HG03575 (cell line): ENCODE data around the gene DDX1.
"Not testable (repeated sequence)": the region's sequence is repeated elsewhere in the genome, so short reads cannot be mapped to it uniquely, and the experiment has no call there.

Experiments
- ATAC-seq: cut with Tn5 transposase; IDR thresholded peaks from one replicate; pipeline ENCODE4 v1.9.1; 2021; ENCODE audit not compliant: unreplicated experiment, insufficient number of reproducible peaks, low FRiP score; ENCODE audit errors: extremely low read depth

Gene DDX1

GRCh38 chr2:15613736-15614429 is 22.2 kb downstream of the DDX1 start:
- ATAC-seq = no peak

GRCh38 chr2:15614545-15615300 is 23.1 kb downstream of the DDX1 start:
- no peak for ATAC-seq

DNA sequence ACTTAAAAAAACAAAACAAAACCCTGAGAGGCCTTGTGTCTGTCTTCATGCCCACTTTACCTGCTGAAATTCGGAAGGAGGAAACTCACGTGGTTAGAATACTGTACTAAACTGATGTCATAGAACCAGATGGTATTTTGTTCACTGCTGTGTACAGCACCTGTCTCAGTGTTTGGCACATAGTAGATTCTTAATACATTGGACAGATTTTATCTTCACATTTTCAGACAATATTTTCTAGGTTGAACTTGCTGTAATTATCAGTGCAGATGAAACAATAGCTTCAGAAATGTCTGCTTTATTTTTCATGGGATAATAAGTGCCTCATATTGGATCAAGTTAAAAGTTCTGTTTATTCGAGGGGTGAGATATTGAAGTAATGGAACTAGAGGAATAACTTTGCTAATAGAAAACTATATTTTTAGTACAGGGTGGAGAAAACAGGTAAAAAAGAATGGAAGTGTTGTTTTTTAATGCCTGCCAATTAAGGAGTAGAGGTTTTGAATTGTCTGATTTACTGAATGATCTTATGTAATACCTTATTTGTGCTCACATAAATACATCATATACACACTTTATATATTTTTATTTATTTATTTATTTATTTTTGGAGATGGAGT is 23.7 kb downstream of the DDX1 start:
- no peak for ATAC-seq

DNA sequence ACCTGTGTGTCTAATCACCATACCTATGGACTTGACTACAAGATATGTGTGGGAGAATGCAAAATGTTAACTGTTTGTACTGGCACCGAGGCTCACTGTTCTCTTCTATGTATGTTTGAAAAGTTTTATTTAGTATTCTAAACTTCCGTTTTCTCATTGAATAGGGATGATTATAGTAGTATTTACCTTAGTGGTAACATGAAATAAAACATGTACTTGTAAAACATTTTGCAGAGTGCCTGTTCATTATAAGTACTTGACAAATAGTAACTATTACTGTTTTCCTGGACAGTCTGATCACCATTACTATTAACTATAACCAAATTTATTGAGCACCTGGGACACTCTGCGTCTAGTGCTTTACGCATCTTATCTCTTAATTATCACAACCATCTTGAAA is 24.8 kb downstream of the DDX1 start:
- ATAC-seq = no peak

GRCh38 chr2:15616850-15617777 is 25.4 kb downstream of the DDX1 start:
- no peak for ATAC-seq

DNA sequence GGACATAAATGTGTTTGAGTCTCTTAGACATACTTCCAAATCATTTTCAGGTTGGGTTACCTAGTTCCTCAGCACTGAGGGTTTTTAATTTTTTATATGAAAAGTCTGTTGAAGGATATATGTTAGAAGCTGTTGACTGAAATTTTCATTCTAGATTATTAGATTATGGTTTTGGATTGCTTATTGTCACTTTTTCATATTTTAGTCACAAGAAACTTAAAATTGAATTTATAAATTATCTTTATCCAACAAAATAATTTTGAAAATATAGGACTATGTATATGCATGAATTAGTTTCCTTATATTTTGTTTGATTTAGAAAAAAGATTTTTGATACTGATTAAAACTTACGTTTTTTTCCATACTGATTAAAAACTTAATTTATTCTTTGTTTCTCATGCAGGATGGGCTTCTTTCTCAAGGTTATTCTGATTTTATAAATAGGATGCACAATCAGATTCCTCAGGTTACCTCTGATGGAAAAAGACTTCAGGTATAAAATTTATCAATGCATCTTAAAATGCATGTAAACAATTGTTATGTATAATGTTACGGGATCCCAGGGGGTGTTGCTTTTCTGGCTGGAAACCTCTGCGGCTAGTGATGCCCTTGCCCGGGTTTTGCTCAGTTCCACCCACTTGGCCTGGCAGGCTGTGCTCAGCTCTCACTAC is 26.2 kb downstream of the DDX1 start:
- ATAC-seq = no peak

- no peak for ATAC-seq
These were observed 26.8 kb downstream of the DDX1 start for GRCh38 chr2:15618449-15618855.

DNA sequence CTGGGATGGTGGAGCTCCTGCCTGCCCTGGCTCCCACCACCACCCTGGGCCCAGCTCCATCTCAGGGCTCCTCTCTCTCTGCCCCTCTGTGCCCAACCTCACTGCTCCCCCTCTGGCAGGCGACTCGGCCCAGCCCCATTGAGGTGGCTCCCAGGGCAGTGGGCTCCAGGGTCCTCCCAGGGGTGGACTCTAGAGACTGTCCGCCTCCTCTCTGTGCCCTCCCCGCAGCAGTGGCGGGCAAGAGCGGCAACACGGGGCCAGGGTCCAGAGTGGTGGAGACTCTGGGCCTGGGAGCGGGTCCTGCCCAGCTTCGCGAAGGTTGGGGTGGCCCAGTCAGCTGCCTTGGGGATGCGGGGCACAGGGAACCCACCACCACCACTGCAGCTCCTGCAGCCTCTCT is 27.4 kb downstream of the DDX1 start:
- no peak for ATAC-seq

GRCh38 chr2:15619510-15619909 is 27.8 kb downstream of the DDX1 start:
- ATAC-seq = no peak

DNA sequence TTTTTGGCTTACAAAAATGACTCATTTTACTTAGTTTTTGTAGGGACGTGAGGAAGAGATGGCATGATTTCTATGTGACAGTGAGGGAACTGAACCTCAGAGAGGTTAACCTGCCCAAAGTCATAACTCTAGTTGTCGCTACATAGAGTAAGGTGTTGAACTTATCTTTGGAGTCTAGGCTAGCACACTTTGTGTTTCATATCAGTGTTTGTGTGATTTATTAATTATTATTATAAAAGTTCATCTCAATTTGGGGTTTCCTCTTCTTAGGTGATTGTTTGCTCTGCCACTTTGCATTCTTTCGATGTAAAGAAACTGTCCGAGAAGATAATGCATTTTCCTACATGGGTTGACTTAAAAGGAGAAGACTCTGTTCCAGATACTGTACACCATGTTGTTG is 28.3 kb downstream of the DDX1 start:
- ATAC-seq = no peak

DNA sequence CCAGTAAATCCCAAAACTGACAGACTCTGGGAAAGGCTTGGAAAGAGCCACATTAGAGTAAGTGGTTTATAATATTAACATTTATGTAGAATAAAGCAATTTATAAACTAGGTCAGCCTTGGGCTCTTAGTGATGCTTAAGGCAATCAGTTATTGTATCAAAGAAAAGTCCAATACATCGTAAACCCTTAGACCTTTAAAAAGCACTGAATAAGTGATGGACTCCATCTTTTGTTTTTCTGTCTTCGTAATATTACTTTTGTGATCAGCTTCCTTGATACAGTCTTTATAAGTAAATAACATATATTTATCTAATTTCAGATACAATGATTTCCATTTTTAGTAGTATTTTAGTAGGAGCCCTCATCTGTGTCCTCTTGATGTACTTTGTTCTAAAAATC is 28.7 kb downstream of the DDX1 start:
- no peak for ATAC-seq

DNA sequence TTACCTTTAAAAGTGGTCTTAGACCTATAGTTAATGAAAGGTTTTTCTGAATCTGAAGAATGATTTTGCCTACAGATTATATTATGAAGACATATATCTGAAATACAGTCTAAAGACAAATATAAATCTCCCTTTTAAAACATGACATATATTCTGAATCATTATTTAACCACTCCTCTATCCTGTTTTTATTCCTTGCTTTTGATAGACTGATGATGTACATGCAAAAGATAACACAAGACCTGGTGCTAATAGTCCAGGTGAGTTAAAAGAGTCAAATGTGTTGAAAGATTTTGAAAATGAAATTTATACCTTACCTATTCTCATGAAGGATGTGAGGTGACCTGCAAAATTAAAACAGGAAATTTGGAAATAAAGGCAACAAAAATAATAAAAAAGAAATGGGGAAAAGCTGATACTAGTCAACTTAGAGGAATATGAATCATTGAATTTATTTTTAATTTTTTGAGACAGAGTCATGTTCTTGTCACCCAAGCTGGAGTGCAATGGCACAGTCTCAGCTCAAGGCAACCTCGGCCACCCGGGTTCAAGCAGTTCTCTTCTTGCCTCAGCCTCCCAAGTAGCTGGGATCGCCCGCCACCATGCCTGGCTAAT is 29.3 kb downstream of the DDX1 start:
- no peak for ATAC-seq

GRCh38 chr2:15621472-15621870 is 29.8 kb downstream of the DDX1 start:
- ATAC-seq = not testable (repeated sequence)

GRCh38 chr2:15622214-15622613 is 30.5 kb downstream of the DDX1 start:
- ATAC-seq = no peak

GRCh38 chr2:15622614-15623480 is 31.2 kb downstream of the DDX1 start:
- ATAC-seq = no peak

DNA sequence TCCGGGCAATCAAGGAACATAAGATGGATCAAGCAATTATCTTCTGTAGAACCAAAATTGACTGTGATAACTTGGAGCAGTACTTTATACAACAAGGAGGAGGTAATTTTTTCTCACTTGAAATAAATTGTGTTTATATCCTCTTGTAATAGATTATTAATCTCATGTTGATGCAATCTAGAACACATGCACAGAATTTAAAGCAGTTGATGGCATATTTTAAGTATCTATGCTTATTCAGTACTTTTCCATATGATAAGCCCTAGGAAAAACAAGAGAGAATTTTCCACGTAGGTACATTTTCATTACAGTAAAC is 31.8 kb downstream of the DDX1 start:
- no peak for ATAC-seq

DNA sequence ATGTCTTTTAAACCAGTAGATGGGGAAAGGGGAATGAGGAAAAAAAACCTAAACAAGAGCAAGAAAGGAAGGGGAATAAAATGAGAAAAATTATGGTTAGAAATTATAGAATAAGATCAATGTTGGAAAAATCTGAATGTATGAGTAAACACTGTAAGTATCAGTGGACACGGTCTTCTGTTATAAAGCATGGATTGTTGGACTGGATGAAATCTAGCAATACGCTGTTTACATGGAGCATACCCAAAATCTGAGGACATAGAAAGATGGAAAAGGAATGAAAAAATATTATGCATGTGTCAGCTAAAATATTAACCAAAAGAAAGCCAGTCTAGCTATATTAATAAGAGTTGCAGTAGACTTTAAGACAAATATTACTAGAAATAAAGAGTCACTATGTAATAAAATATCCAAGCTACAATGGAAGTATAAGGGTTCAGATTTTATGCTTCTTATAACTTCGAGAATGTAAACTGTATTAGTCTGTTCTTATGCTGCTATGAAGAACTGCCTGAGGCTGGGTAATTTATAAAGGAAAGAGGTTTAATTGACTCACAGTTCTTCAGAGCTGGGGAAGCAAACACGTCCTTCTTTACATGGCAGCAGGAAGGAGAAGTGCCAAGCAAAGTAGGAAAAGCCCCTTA is 32.4 kb downstream of the DDX1 start:
- ATAC-seq = no peak
